ENCODE measurements around the gene VPS13D. TPM values are rescaled to one million over a fixed set of nuclear protein-coding genes. Genes with fewer than 3 reads are reported as not detected.

Gene VPS13D
- total RNA-seq, 1 experiment from 2014 or later = 20.2 TPM

DNA sequence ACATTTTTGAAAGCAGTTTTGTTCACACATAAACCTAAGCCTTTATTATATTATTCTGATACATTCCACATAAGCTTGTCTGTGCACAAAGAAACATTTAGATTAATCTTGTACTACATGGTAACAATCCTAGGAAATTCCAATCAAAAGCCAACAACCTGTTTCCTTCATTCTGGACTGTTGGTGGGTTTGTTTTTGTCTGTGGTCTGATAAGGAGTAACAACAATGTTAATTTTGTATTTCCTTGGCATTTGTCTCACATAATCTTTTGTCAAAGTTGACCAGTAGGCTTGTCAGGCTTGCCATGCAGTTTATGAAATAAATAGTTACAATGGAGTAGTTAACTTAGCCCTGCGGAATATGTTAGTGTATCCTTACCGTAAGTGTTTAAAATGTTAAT is 204.9 kb downstream of the VPS13D start:
- Histone ChIP-seq H3K56ac (ENCODE audit: insufficient read length, low read depth, low read length) (no peak overlapping the region), H2AK5ac (ENCODE audit: insufficient read length, low read length) (no peak overlapping the region), H4K8ac (replicated peaks; ENCODE audit: insufficient read length, low read depth, low read length) (no peak overlapping the region), H2AFZ (ENCODE audit: low read length) (no peak overlapping the region), H3K23me2 (ENCODE audit: insufficient read length, low read depth, low read length, poor library complexity, severe bottlenecking) (no peaks in the 10 kb centered on the region), H3K79me2 (ENCODE audit: insufficient read depth, low read length) (no peaks in the 10 kb centered on the region), H4K5ac (ENCODE audit: insufficient read length, low read depth, low read length) (no peak overlapping the region), H3T11ph (ENCODE audit: low read length) (no peak overlapping the region), H2BK15ac (ENCODE audit: low read depth, low read length) (no peak overlapping the region), H2BK120ac (ENCODE audit: low read depth, low read length, poor library complexity, severe bottlenecking) (no peak overlapping the region), H4K20me1 (ENCODE audit: control insufficient read depth, insufficient read depth, insufficient read length) (no peaks in the 10 kb centered on the region), H3K9ac (ENCODE audit: extremely low read depth, insufficient read length, low read length) (no peak overlapping the region), H3K23ac (ENCODE audit: insufficient read length, low read depth, low read length) (no peak overlapping the region), H3K14ac (ENCODE audit: insufficient read depth, low read length) (no peak overlapping the region), H3K4me2 (ENCODE audit: insufficient read depth, insufficient read length, low read length) (no peak overlapping the region), H3K18ac (ENCODE audit: insufficient read length, low read depth, low read length) (no peak overlapping the region), H2BK20ac (ENCODE audit: low read depth, low read length, poor library complexity, severe bottlenecking) (no peak overlapping the region), H3K9me3 (ENCODE audit: control insufficient read depth, low read depth, low read length) (no peaks in the 10 kb centered on the region), H3K79me1 (ENCODE audit: insufficient read depth, low read depth, low read length, poor library complexity, severe bottlenecking) (no peaks in the 10 kb centered on the region), H4K91ac (ENCODE audit: insufficient read length, low read depth, low read length) (no peak overlapping the region), H3K27ac (ENCODE audit: insufficient read length, low read depth, low read length) (no peak overlapping the region), H3K4me1 (ENCODE audit: insufficient read depth, low read length) (no peaks in the 10 kb centered on the region), H2BK12ac (ENCODE audit: insufficient read length, low read depth, low read length) (no peak overlapping the region), H3K27me3 (ENCODE audit: insufficient read depth, low read length) (no peaks in the 10 kb centered on the region), H2BK5ac (ENCODE audit: insufficient read length, low read length) (no peak overlapping the region), H3K4ac (ENCODE audit: low read depth, low read length) (no peak overlapping the region)
- H3K4me1 Mint-ChIP-seq = peaks cover 18 to 30% of the 10 kb centered on the region in 2 experiments
- H3K9me3 Mint-ChIP-seq = no peaks in the 10 kb centered on the region; a peak in 1 of 5 replicates
- TF ChIP-seq, protein P1, sequence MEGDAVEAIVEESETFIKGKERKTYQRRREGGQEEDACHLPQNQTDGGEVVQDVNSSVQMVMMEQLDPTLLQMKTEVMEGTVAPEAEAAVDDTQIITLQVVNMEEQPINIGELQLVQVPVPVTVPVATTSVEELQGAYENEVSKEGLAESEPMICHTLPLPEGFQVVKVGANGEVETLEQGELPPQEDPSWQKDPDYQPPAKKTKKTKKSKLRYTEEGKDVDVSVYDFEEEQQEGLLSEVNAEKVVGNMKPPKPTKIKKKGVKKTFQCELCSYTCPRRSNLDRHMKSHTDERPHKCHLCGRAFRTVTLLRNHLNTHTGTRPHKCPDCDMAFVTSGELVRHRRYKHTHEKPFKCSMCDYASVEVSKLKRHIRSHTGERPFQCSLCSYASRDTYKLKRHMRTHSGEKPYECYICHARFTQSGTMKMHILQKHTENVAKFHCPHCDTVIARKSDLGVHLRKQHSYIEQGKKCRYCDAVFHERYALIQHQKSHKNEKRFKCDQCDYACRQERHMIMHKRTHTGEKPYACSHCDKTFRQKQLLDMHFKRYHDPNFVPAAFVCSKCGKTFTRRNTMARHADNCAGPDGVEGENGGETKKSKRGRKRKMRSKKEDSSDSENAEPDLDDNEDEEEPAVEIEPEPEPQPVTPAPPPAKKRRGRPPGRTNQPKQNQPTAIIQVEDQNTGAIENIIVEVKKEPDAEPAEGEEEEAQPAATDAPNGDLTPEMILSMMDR (conservative IDR thresholded peaks at IDR 0.05) = no peak
- DNase-seq = no peak
- no CpG with 5 or more reads among the region's 2 CpGs for WGBS (ENCODE audit: extremely low coverage, insufficient read length, low lambda C conversion rate)
- peaks cover 2 to 16% (median 3%) of the 10 kb centered on the region in 3 experiments; a peak in 5 of 7 replicates for H3K36me3 Mint-ChIP-seq (ENCODE audit: insufficient read depth in 1 of 3, low read depth in 3 of 3)
- no peak overlapping the region for H3K4me3 Mint-ChIP-seq
- H3K27me3 Mint-ChIP-seq (ENCODE audit: low read depth) = no peaks in the 10 kb centered on the region; the same call in 1 of the 2 replicates
- H3K27ac Mint-ChIP-seq = no peak overlapping the region

Data from H9 (cell line).